ENCODE data around the gene CHADL. TPM values are rescaled to one million over a fixed set of nuclear protein-coding genes. Genes with fewer than 3 reads are reported as not detected.

Gene CHADL
- total and polyA plus RNA-seq, 2 of the 8 experiments (the other 6 are each of a cell fraction or from before 2014, with no cell fraction given): 0.78 to 1.4 TPM

- H2BK5ac ChIP-seq (ENCODE audit: low read depth, low read length): peak overlapping the region; percentile 18; the same call in 1 of the 2 replicates
- peaks cover 24 to 49% (median 40%) of the 10 kb centered on the region in 4 experiments; a peak in 7 of 8 replicates for H3K36me3 ChIP-seq (ENCODE audit: control insufficient read depth in 2 of 4, insufficient read depth in 4 of 4, low read length in 3 of 4)
- H2BK20ac ChIP-seq (ENCODE audit: low read length): no peak overlapping the region
- H3K4me1 ChIP-seq (replicated peaks in 1 of 4; ENCODE audit: control insufficient read depth in 3 of 4, insufficient read depth in 4 of 4, low read length in 3 of 4): peaks cover 0 to 1% (median 0%) of the 10 kb centered on the region in 4 experiments; a peak in 3 of 7 replicates
- peaks cover 0 to 21% of the 10 kb centered on the region in 2 experiments for H4K20me1 ChIP-seq (replicated peaks in 1 of 2; ENCODE audit: control insufficient read depth in 1 of 2, insufficient read depth in 2 of 2, low read length in 2 of 2)
- H3K18ac ChIP-seq (ENCODE audit: extremely low read depth, low read length): no peak overlapping the region
- ChIA-PET CTCF (ENCODE audit: partially characterized antibody) (interaction anchor here (0.8 to 4.4 kb wide), 13 partner anchors 8 to 140 kb away, joined by 3 to 23 read pairs (median 4); no protein-coding TSS in a partner anchor), POLR2A (ENCODE audit: partially characterized antibody) (interaction anchor here (0.6 to 6.9 kb wide), 13 partner anchors 8 to 164 kb away, joined by 3 to 26 read pairs (median 4); no protein-coding TSS in a partner anchor)
- FAIRE-seq (no peak), DNase-seq (ENCODE audit: low read depth in 1 of 2, low spot score in 2 of 2) (peak in 1 of 2 experiments; percentile 83)
- no peak overlapping the region for H3K23ac ChIP-seq (ENCODE audit: insufficient read length)
- no peak overlapping the region for H3K14ac ChIP-seq (ENCODE audit: insufficient read length)
- H3K56ac ChIP-seq (replicated peaks; ENCODE audit: insufficient read length, low read depth, low read length): no peak overlapping the region
- no peak overlapping the region for H2BK12ac ChIP-seq (ENCODE audit: low read depth, low read length)
- H3K9ac ChIP-seq (replicated peaks in 1 of 4; ENCODE audit: extremely low read depth in 1 of 4, low read depth in 3 of 4, low read length in 3 of 4): no peak overlapping the region
- H3K23me2 ChIP-seq (ENCODE audit: low read depth, low read length): no peaks in the 10 kb centered on the region
- H3K4ac ChIP-seq (replicated peaks; ENCODE audit: insufficient read length, low read depth, low read length): no peak overlapping the region
- no peak overlapping the region; the same call in 1 of the 2 replicates for H4K8ac ChIP-seq (ENCODE audit: extremely low read depth, insufficient read depth, low read length)
- H3K27me3 ChIP-seq (replicated peaks in 1 of 4; ENCODE audit: control insufficient read depth in 3 of 4, extremely low read depth in 1 of 4, insufficient read depth in 3 of 4, low read length in 3 of 4): no peaks in the 10 kb centered on the region
- H3K4me3 ChIP-seq (ENCODE audit: extremely low read depth in 1 of 4, insufficient read depth in 2 of 4, low read depth in 3 of 4, low read length in 4 of 4): no peak overlapping the region
- H2AK5ac ChIP-seq (ENCODE audit: low read depth, low read length): no peak overlapping the region
- no peak overlapping the region for H4K91ac ChIP-seq (replicated peaks; ENCODE audit: insufficient read length, low read length)
- WGBS, 2 experiments (ENCODE audit: extremely low coverage in 1 of 2, insufficient coverage in 1 of 2, insufficient read length in 1 of 2, insufficient replicate concordance in 2 of 2, low coverage in 1 of 2, low lambda C conversion rate in 2 of 2, missing lambda C conversion rate in 1 of 2): 90% methylated on average over 18 of the region's 21 CpGs; no CpG with 5 or more reads in 1 of the 2 experiments
- H3K9me3 ChIP-seq (ENCODE audit: insufficient read depth in 2 of 2, low read depth in 1 of 2, low read length in 1 of 2): no peaks in the 10 kb centered on the region
- no peaks in the 10 kb centered on the region for H3K79me1 ChIP-seq (ENCODE audit: low read depth, low read length)
- no peaks in the 10 kb centered on the region for H3K79me2 ChIP-seq (ENCODE audit: control insufficient read depth in 1 of 2, insufficient read depth in 2 of 2, low read length in 2 of 2)
- no peak overlapping the region for H4K5ac ChIP-seq (ENCODE audit: insufficient read length, low read depth, low read length)
- H2AFZ ChIP-seq (ENCODE audit: low read length): no peak overlapping the region
- no peak overlapping the region for H3K4me2 ChIP-seq (ENCODE audit: insufficient read depth in 1 of 2, low read depth in 2 of 2, low read length in 2 of 2)
- H2BK15ac ChIP-seq (ENCODE audit: low read length): no peak overlapping the region
- no peak overlapping the region for H2BK120ac ChIP-seq (replicated peaks; ENCODE audit: low read depth, low read length)
- no peak overlapping the region for H3K27ac ChIP-seq (ENCODE audit: low read depth, low read length)
- TF ChIP-seq SP1 (IDR thresholded peaks at IDR 0.05; ENCODE audit: low read depth, low read length): no peak
- TF ChIP-seq POLR2AphosphoS5 (IDR thresholded peaks at IDR 0.05; ENCODE audit: low read depth, low read length): no peak
- TF ChIP-seq NANOG (IDR thresholded peaks at IDR 0.05; ENCODE audit: insufficient read depth, low read depth, low read length, poor library complexity, severe bottlenecking): peak; percentile 27
- no peak for TF ChIP-seq JUND (IDR thresholded peaks at IDR 0.05; ENCODE audit: low read length)
- no peak for TF ChIP-seq NRF1 (IDR thresholded peaks at IDR 0.05; ENCODE audit: low read depth, low read length)
- TF ChIP-seq E2F6 (IDR thresholded peaks at IDR 0.05): no peak
- TF ChIP-seq EGR1 (IDR thresholded peaks at IDR 0.05; ENCODE audit: borderline replicate concordance, low read depth, low read length): no peak
- TF ChIP-seq RAD21 (IDR thresholded peaks at IDR 0.05 in 1 of 2, conservative IDR thresholded peaks at IDR 0.05 in 1 of 2; ENCODE audit: low read depth in 2 of 2, low read length in 2 of 2): peak; percentile 33 to 59
These were observed 5.3 kb upstream of the CHADL start for GRCh38 chr22:41245917-41246499.
